NCI-H774 (cell line): ENCODE results near the gene GLDC.

ENCODE experiments used
- DNase-seq: peaks from one replicate; lab custom pipeline; 2025; lab: John Stamatoyannopoulos, UW

The GLDC gene

DNA sequence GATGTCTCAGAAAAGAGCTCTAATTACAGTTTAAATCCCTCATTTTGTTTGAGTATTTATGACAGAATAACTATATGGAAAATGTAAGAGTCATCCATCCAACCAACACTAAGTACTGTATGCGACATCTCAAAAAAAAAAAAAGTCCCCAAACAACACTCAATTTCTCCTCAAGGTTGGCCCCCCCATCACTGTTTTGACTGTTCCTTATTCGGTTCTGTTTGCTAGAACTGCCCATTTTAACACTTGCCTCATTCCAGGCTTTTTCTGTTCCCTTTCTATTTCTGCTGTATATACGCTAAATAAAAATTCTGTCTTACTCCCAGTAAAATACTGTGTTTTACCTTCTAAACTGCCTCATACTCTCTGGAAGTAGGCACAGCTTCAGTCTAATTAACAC, 25.2 kb downstream of the GLDC start:
- no peak for DNase-seq

DNA sequence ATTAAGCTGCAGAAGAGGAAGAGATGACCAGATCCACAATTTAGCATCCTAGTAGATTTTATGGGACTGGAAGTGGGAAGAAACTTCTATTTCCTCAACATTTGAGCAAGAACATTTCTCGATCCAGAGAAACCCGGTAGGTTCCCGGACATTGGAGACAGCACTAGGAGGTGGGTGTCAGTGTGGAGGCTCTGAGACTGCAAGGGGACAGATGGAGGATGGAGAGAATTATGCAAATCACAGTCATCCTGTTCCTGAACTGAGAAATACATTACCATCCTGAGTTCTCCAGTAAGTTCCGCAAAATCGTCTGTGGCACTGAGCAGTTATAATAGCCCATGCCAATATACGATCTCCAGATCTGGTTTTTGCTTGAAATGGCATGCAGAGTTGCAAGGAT, 25.6 kb downstream of the GLDC start:
- no peak for DNase-seq

DNA sequence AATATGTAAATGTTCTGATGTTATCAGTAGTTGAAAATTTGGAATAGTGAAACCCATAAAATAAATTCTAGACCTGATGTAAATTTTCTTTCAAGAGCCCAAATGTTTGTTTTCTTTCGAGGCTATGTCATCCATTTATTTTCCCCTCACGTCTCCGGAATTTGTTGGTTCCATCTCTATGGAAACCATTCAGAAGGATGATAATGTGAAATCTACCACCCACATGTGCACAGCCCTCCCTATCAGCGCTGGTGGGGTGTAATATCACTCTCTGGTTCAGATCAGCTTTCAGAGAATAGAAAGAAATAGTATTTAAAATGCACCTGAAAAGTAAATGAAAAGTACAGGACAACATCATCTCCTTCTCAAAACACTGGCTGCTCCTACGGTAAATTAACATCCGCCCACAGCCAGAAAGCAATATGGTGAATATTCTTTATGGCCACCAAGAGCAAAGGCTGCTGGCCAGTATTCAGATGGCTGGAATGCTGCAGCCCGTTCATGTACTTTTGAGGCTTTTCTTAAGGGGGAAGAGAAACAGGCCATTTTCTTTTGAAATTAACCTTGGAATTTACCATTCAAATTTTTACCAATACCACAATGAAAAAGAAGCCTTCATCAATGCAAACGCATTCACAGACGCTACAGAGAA, 28.5 kb downstream of the GLDC start:
- DNase-seq, result peak; percentile 14

GRCh38 chr9:6614489-6614888, 31.0 kb downstream of the GLDC start:
- DNase-seq, result no peak

DNA sequence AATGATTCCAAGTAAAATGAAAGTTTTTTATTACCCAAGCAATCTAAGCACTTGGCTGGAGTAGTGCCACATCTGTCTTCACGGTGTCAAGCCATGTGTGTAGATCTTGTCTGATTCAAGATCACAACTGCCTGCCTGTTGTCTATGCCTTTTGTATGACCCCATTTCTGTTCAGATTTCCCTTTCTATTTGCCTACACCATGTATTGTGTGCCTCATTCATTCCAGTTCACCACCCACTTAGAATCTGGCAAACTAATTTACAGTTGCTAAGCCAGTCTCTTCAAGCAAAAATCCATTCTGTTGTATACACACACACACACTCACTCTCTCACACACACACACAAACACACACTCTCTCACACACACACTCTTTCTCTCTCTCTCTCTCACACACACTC, 33.7 kb downstream of the GLDC start:
- no peak for DNase-seq

- DNase-seq, result no peak
Observed at GRCh38 chr9:6610073-6610472, 35.5 kb downstream of the GLDC start.

- DNase-seq, result no peak
Observed at GRCh38 chr9:6609497-6610016, 36.0 kb downstream of the GLDC start.

- no peak for DNase-seq
Observed at GRCh38 chr9:6605202-6605601, 40.3 kb downstream of the GLDC start.

DNA sequence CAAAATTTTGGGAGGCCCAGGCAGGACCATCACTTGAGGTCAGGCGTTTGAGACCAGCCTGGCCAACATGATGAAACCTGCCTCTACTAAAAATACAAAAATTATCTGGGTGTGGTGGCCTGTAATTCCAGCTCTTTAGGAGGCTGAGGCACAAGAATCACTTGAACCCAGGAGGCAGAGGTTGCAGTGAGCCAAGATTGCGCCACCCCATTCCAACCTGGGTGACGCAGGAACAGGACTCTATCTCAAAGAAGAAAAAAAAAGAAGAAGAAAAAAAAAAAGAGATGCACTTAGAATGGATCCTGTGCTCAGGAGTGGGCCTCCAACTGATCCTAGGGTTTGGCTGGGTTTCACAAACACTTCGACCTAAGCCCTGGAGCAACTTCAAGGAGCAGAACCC, 45.1 kb downstream of the GLDC start:
- DNase-seq, result no peak

- no peak for DNase-seq
Observed at GRCh38 chr9:6600006-6600405, 45.5 kb downstream of the GLDC start.

- no peak for DNase-seq
Observed at GRCh38 chr9:6598249-6598725, 47.2 kb downstream of the GLDC start.

DNA sequence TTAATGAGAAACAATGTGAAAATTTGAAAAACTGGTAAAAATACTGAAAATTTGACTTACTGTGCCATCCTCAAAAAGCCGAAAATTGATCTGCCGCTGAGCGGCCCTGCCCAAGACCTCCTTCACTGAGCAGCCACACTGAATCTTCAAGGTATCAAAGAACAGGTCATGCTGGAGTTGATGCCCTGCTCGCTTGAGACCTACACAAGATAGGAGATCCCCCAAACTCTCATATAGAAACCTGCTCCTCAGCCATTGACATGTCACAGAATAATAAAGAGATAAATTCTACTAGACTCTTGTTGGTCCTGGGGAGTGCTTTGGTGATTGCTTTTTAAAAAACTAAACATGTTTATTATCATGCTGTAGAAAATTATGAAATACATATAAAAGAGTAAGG, 52.7 kb downstream of the GLDC start:
- DNase-seq, result no peak

DNA sequence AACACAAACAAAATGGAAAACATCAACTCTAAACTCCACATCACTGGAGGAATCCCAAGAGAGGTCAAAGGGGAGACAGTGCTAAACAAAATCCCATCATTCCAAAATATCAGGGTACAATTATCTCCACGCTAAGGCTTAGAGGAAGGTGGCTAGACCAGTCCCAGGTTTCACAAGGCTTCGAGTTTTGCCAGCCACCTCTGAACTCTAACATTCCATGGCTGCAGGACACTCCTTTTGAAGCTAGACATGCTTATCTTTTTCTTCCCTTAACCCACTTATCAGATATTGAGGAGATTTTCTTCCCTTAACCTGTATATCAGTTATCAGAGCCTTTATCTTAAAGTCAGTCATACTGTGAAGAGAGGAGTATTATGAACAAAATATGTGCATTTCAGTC, 53.3 kb downstream of the GLDC start:
- no peak for DNase-seq

GRCh38 chr9:6590772-6591384, 54.7 kb downstream of the GLDC start:
- DNase-seq, result peak; percentile 18

DNA sequence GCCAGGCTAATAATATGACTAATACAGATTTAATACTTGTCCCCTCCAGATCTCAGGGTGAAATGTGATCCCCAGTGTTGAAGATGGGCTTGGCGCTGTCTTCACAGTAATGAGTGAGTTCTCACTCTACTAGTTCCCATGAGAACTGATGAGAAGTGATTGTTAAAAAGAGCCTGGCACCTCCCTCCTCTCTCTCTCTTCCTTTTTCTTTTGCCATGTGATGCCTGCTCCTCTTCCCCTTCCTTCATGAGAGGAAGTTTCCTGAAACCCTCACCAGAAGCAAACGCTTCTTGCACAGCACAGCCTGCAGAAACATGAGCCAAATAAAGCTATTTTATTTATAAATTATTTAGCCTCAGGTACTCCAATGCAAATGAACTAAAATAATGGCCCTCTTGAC, 55.2 kb downstream of the GLDC start:
- no peak for DNase-seq

- DNase-seq, result no peak
Observed at GRCh38 chr9:6584881-6585597, 60.5 kb downstream of the GLDC start.

- DNase-seq, result no peak
Observed at GRCh38 chr9:6581253-6581652, 64.3 kb downstream of the GLDC start.

- no peak for DNase-seq
Observed at GRCh38 chr9:6579613-6580012, 65.9 kb downstream of the GLDC start.

GRCh38 chr9:6576987-6577386, 68.5 kb downstream of the GLDC start:
- no peak for DNase-seq

DNA sequence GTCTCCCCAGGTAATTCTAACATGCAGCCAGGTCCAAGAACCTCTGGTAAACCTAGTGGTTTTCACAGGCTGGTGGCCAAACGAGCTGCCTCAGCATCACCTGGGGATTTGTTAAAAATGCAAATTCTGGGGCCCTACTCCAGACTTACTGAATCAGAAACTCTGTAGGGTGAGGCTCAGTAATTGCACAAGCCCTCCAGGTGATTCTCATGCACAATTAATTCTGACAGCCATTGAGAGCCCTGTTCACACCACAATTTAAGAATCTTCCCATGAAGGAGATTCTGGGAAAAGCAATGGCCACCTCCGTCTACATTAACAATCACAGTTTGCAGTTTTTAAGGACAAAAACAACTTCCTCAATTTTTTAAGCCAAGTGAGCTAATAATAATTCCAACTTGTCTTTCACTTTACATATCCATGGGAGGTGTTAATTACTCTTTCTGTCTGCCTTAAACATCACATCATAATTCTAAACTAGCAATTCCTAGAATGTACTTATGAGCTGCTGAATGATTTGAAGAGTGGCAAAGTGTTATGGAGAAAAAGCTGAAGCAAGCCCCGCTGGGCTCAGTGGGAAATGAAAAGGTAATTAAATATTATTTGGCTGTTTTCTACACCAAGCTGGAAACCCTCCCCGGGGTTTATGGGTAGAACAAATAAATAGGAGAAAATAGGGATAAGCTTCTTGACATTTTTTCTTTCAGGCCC, 70.0 kb downstream of the GLDC start:
- no peak for DNase-seq

GRCh38 chr9:6567140-6567591, 78.4 kb downstream of the GLDC start:
- no peak for DNase-seq

DNA sequence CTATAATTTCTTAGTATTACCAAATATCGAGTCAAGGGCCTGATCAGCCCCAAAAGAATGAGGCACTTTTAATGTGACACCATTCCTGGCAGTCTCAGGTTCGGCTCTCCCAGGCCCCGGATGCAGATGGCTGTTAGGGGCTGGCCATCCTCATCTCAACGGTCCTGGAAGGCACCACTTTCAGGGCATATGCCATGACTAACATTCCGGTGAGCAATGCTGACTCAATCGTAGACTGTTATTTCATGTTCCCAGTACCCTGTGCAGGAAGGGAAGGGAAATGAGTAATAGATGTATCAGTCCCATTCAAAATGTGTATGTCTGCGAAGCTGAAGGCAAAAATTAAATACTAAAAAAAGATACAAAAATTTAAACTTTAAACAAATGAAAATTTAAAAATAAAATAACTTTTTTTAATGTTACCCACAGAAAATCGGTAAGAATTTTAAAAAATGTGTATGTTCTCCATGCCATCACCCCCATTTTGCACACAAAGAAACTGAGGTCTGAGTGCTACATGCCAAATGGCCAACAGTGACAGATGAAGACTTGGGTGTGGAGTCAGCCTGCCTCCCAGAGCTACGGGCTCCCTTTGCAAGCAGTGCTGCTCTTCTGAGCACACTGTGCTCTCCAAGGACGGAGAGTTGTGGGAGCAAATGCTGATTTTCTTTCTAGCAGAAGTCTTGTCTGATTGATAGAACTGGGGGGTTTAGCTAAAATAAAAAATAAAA, 79.0 kb downstream of the GLDC start:
- DNase-seq, result no peak
